Measurements from ENCODE around the gene P2RY4.
A peak's percentile ranks its signal among the peaks of the same experiment; 100 is the strongest.
"Not testable (repeated sequence)": the region's sequence is repeated elsewhere in the genome, so short reads cannot be mapped to it uniquely, and the experiment has no call there.

Gene P2RY4

GRCh38 chrX:70260104-70260503 is at the start of gene P2RY4:
Gene P2RY4, minus strand, starts transcription at chrX:70260204. Its CDS starts 580 bp downstream, at chrX:70259624.
- no peak for DNase-seq (ENCODE audit: low spot score)

GRCh38 chrX:70301716-70302115 is 41.7 kb upstream of the P2RY4 start:
- peak; percentile 4 for DNase-seq (ENCODE audit: low spot score)

- no peak for DNase-seq (ENCODE audit: low spot score)
Measured at GRCh38 chrX:70293621-70294020, 33.6 kb upstream of the P2RY4 start.

- DNase-seq (ENCODE audit: low spot score): no peak
Measured at GRCh38 chrX:70292788-70293187, 32.8 kb upstream of the P2RY4 start.

GRCh38 chrX:70289793-70290770 is 30.1 kb upstream of the P2RY4 start, which contains the start of the genes KIF4A and PDZD11:
Gene KIF4A, plus strand, starts transcription at chrX:70290104. Its CDS starts 355 bp downstream, at chrX:70290459.
Gene PDZD11, minus strand, starts transcription at chrX:70289927. Its CDS starts 586 bp downstream, at chrX:70289341.
- peak; percentile 96 for DNase-seq (ENCODE audit: low spot score)

GRCh38 chrX:70289168-70289792 is 29.3 kb upstream of the P2RY4 start:
- DNase-seq (ENCODE audit: low spot score): no peak

GRCh38 chrX:70281951-70282350 is 21.9 kb upstream of the P2RY4 start, which contains the start of gene RAB41:
Gene RAB41, plus strand, starts transcription at chrX:70282172. Its CDS starts 46 bp downstream, at chrX:70282218.
- no peak for DNase-seq (ENCODE audit: low spot score)

GRCh38 chrX:70280573-70280972 is 20.6 kb upstream of the P2RY4 start:
- DNase-seq (ENCODE audit: low spot score): no peak

- DNase-seq (ENCODE audit: low spot score): no peak
Measured at GRCh38 chrX:70279081-70279480, 19.1 kb upstream of the P2RY4 start.

- DNase-seq (ENCODE audit: low spot score): not testable (repeated sequence)
Measured at GRCh38 chrX:70274029-70274428, 14.0 kb upstream of the P2RY4 start.

GRCh38 chrX:70268034-70268433 is 8.0 kb upstream of the P2RY4 start, which contains the start of gene ARR3:
Gene ARR3, plus strand, starts transcription at chrX:70268334. Its CDS starts 1,052 bp downstream, at chrX:70269386.
- DNase-seq (ENCODE audit: low spot score): no peak

GRCh38 chrX:70264784-70265183 is 4.8 kb upstream of the P2RY4 start:
- DNase-seq (ENCODE audit: low spot score): no peak

- DNase-seq (ENCODE audit: low spot score): peak; percentile 36
Measured at GRCh38 chrX:70262952-70263567, 3.1 kb upstream of the P2RY4 start.

- no peak for DNase-seq (ENCODE audit: low spot score)
Measured at GRCh38 chrX:70257423-70258288, 2.3 kb downstream of the P2RY4 start.

- no peak for DNase-seq (ENCODE audit: low spot score)
Measured at GRCh38 chrX:70255452-70255851, 4.6 kb downstream of the P2RY4 start.

- DNase-seq (ENCODE audit: low spot score): no peak
Measured at GRCh38 chrX:70254909-70255308, 5.1 kb downstream of the P2RY4 start.

GRCh38 chrX:70254063-70254400 is 6.0 kb downstream of the P2RY4 start:
- no peak for DNase-seq (ENCODE audit: low spot score)

GRCh38 chrX:70253377-70254062 is 6.5 kb downstream of the P2RY4 start:
- no peak for DNase-seq (ENCODE audit: low spot score)

- DNase-seq (ENCODE audit: low spot score): no peak
Measured at GRCh38 chrX:70252491-70252890, 7.5 kb downstream of the P2RY4 start.

GRCh38 chrX:70247252-70247651 is 12.8 kb downstream of the P2RY4 start:
- no peak for DNase-seq (ENCODE audit: low spot score)

GRCh38 chrX:70244881-70245280 is 15.1 kb downstream of the P2RY4 start:
- DNase-seq (ENCODE audit: low spot score): no peak

Data from AG08395 (cell line).